Measurements from ENCODE around the gene SLBP.
"Not testable (repeated sequence)": the region's sequence is repeated elsewhere in the genome, so short reads cannot be mapped to it uniquely, and the experiment has no call there.

The SLBP gene

DNA sequence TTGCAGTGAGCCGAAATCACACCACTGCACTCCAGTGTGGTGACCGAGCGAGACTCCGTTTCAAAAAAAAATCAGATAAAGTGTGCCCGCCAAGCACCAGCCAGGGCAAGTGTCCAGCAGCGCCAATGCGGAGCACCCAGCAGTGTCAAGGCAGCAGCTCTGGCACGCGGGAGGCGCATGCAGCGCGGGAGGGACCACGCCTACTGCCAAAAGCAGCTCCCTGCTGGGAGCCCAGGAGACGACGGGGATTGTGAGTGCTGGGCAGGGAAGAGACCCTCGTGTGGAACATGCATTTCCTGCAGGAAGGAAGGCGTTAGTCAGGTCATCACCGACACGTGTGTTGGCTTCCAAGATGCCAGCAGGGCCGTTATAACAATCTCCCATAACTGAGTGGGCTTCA is 38.4 kb downstream of the SLBP start:
- no peak for DNase-seq

GRCh38 chr4:1671011-1671410 is 41.1 kb downstream of the SLBP start:
- DNase-seq = not testable (repeated sequence)

GRCh38 chr4:1670279-1670678 is 41.8 kb downstream of the SLBP start:
- no peak for DNase-seq

DNA sequence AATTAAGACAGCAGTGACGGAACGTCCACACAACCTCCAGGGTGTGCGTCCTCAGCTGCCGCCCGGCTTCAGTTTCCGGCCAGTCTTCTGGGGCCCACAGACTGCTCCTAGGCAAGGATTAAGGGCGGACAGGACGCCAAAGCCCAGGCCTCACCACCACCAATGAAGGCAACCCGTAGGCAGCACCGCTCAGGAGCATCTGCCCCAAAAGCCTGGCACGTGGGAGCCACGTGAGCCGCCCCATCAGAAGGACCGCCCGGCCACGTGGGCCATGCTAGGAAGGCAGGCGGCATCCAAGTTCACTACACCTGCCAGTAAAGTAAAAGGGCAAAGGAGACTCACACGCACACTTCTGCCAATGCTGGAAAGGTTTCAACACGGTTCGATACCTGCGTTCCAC is 42.3 kb downstream of the SLBP start:
- DNase-seq = no peak

GRCh38 chr4:1669270-1669669 is 42.8 kb downstream of the SLBP start:
- no peak for DNase-seq

DNA sequence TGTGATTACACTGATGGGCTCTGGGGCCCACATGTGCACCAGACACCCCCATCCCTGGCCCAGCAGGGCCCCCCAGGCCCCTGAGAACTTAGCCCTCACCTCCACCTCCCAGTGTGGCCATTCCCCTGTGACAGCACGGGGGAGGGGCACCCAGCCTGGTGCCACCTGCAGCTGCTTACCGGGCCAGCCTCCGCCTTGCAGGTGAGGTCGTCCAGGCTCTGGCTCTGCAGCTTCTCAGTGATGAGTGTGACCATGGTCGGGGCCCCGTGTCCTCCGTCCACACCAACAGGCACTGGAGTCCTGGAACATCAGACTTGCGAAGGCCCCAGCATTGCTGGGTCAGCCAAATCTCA is 43.7 kb downstream of the SLBP start:
- no peak for DNase-seq

DNA sequence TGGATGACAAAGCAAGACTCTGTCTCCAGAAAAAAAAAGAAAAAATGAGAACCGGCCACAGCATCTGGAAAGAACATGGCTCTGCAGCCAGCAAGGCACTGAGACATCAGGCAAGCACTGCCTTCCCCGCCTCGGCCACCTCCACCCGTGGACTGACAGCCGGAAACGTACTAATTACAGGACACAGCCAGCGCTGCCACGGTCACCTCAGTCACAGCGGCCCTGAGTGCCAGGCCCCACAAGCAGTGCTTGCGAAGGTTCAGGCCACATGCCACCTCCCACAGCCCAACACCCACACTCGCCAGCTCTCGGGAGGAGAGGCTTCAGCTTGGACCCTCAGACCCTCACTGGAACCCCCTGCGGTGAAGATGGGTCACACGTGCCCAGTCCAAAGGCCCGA is 44.8 kb downstream of the SLBP start:
- no peak for DNase-seq

DNA sequence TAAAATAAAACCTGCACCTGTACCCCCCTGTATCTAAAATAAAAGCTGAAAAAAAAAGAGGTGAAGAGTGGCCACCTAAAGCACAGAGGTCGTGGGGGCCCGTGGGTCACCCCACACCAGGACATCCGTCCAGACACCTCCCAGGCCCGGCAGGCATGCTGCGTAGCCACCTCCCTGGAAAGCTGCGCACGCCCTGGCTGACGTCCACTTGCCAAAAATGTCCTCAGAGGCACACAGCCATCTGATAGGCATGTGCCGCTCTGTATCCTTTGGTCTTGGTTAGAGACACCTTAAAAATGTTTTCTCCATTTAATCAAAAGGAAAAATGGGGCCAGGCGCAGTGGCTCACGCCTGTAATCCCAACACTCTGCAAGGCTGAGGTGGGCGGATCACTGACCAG is 45.7 kb downstream of the SLBP start:
- no peak for DNase-seq

- no peak for DNase-seq
Observed at GRCh38 chr4:1664141-1664540, 48.0 kb downstream of the SLBP start.

DNA sequence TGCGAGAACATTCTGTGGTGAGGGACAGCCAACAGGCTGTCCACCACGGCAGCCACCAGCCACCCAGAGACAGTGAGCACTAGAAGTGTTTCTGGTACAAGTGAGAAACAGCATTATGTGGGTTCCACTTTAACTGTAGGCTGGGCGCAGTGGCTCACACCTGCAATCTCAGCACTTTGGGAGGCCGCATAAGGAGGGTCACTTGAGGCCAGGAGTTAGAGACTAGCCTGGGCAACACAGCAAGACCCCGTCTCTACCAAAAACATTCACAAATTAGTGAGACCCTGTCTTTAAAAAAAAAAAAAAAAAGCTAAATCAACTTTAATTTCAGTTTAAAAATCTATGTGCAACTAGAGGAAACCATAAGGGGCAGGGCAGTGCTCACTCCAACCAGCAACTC is 48.6 kb downstream of the SLBP start:
- no peak for DNase-seq

DNA sequence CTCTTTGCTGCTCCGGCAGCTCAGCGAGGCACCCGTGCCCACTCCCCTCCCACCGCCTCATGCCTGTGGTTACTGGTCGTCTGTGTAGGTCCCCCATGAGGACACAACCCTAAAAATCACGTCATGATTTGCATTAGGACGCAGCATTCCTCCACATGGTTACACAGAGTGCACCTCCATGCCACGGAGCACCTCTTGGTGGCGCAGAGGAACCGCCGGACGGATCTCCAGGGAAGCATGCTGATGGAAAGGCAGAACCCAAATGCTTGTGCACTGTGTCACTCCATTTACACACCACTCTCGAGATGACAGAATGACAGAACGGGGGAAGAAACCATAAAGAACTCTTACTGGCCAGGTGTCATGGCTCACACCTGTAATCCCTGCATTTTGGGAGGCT is 50.4 kb downstream of the SLBP start:
- no peak for DNase-seq

GRCh38 chr4:1660948-1661677 is 51.0 kb downstream of the SLBP start:
- DNase-seq = no peak

- no peak for DNase-seq
Observed at GRCh38 chr4:1659104-1660043, 52.7 kb downstream of the SLBP start.

- no peak for DNase-seq
Observed at GRCh38 chr4:1658581-1658980, 53.5 kb downstream of the SLBP start.

- DNase-seq = no peak
Observed at GRCh38 chr4:1658146-1658545, 54.0 kb downstream of the SLBP start.

GRCh38 chr4:1656986-1657385 is 55.1 kb downstream of the SLBP start:
- no peak for DNase-seq

DNA sequence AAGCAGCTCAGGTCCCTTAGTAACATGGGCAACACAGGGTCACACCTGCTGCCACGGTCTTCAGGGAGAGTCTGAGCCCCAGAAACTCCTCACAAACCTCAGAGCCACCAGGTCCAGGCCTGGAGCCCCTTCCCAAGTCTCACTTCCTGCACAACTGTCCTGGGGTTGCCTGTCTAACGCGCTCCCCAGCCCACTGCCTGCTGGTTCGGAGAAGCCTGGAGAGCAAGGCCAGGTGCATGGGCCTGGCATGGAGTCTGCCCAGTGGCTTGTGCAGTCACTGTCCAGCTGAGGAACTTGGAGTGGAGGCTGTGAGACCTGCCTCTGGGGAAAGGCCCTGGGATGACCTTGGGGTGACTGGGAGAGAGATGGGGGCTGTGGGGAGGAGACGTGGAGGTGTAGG is 56.0 kb downstream of the SLBP start:
- no peak for DNase-seq

GRCh38 chr4:1655676-1656075 is 56.4 kb downstream of the SLBP start:
- no peak for DNase-seq

DNA sequence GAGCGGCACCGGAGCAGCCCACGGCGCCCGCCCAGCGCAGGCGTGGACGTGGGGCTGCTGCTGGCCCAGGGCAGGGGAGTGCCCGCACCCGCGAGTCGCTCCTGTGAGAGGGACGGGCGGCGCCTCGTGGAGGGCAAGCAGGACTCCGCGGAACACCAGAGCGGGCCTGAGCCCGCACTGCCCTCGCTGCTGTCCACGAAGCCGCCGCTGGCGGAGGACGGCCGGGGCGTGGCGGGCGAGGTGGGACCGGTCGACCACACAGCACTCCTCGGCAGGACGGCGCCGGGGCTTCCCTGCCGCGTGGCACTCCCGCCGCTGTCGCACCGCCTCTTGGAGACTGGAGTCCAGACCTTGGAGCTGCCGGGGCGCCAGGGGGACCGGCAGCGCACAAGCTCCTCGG is 57.0 kb downstream of the SLBP start:
- no peak for DNase-seq

DNA sequence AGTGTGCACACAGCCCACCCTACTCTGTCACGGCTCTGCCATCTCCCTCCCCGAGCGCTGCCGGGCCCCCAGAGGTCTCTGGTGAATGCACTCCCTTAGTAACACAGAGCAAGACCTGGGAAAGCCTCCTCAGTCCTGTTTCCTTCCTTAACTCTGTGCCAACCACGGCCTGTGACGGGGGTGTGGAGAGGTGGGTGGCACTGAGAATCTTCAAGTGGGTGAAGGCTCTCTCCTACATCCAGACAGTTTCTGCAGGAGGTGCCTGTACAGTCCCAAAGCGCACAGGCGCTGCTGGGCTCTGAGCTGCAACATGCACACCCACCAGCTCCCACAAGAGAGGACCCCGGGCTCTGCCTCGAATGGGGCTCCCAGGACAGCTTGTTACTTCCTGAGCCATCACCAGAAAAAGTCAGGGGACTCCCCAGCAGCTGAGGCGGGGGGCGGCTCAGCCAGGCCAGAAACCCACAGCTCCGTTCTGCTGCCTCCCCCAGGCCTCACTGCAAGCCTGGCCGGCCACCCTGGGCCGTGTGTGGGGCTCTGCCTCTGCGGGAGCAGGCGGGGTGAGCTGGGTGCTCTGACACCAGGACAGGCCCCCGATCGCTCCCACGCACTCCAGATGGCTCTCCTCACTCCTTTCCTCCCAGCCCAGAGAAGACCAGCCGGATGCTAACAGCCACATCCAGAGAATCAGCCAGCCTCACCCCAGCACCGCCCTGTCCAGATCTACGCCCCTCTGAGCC is 57.7 kb downstream of the SLBP start:
- no peak for DNase-seq

GRCh38 chr4:1653776-1654175 is 58.3 kb downstream of the SLBP start:
- DNase-seq = no peak

DNA sequence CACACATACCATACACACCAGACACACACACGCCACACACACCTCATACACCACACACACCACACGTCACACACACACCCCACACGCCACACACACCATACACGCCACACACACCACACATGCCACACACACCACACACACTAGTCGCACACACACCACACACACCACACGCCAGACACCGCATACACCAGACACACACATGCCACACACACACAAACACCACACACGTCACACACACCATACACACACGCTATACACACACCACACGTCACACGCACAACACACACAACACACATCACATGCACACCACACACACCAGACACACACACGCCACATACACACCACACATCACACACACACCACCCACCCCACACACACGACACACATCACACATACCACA is 60.0 kb downstream of the SLBP start:
- no peak for DNase-seq

DNA sequence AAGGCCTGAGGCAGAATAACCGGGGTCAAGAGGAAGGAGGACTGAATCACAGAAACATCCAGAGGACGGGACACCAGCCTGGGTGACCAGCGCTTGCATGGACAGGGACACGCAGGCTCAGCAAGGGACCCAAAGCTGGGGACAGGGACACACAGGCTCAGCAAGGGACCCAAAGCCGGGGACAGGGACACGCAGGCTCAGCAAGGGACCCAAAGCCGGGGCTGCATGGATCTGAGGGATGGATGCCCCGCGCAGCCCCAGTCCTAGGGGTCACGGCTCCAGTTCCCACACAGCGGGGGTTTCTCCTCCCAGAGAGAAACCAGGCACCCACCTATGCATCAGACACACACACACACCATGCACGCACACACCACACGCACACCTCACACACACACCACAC is 60.5 kb downstream of the SLBP start:
- DNase-seq = no peak

DNA sequence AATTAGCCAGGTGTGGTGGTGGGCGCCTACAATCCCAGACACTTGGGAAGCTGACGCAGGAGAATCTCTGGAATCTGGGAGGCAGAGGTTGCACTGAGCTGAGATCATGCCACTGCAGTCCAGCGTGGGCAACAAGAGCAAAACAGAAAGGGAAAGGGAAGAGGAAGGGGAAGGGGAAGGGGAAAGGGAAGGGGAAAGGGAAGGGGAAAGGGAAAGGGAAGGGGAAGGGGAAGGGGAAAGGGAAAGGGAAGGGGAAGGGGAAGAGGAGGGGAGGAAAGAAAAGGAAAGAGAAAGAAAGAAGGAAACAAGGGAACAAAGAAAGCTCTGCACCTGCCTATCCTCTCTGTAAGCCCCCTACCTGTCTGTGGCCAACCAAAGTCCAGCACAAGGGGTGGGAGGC is 63.2 kb downstream of the SLBP start:
- DNase-seq = no peak

All from inflammatory macrophage treated with lipopolysaccharide for 4 hours (primary cell).